H1 (cell line): ENCODE data around the gene SEMA3A. TPM values are rescaled to one million over a fixed set of nuclear protein-coding genes. Genes with fewer than 3 reads are reported as not detected.

Experiments used
- CTCF ChIA-PET: fragments of 300-600 bp; sonication (Branson Sonifier 250); formaldehyde crosslinking; loops from one replicate; lab custom pipeline; 2021; ENCODE audit not compliant: partially characterized antibody; lab: Charles Lee
- POLR2A ChIA-PET: fragments of 300-600 bp; sonication (Branson Sonifier 250); formaldehyde crosslinking; loops from one replicate; lab custom pipeline; 2021; ENCODE audit warnings: inconsistent platforms; ENCODE audit not compliant: partially characterized antibody; lab: Charles Lee
- DNase-seq, 2 experiments: peaks; one replicate each; pipeline versions ENCODE4 v3.0.0 to v3.0.0-alpha.2; 2010 to 2022; ENCODE audit warnings: low spot score in 2 of 2, low read depth in 1 of 2, mixed read lengths in 1 of 2
- FAIRE-seq: peaks from 2 replicates; lab custom pipeline; 2011; peaks lifted over from hg19 to GRCh38; lab: Jason Lieb, UNC
- H2AFZ ChIP-seq: 2 replicates; pipeline ENCODE4 v1.8.1; 2012; ENCODE audit warnings: low read length, inconsistent platforms
- H2AK5ac ChIP-seq: 2 replicates; pipeline ENCODE4 v1.6.1; 2013; ENCODE audit warnings: low read depth, low read length
- H2BK120ac ChIP-seq: replicated peaks from 2 replicates; pipeline ENCODE3; 2013; ENCODE audit warnings: low read depth, low read length, inconsistent platforms
- H2BK12ac ChIP-seq: 2 replicates; pipeline ENCODE4 v1.6.1; 2013; ENCODE audit warnings: low read depth, low read length
- H2BK15ac ChIP-seq: 2 replicates; pipeline ENCODE4 v1.6.1; 2013; ENCODE audit warnings: low read length
- H2BK20ac ChIP-seq: 2 replicates; pipeline ENCODE4 v1.6.1; 2013; ENCODE audit warnings: low read length
- H2BK5ac ChIP-seq: 2 replicates; pipeline ENCODE4 v1.6.1; 2013; ENCODE audit warnings: low read depth, low read length
- H3K14ac ChIP-seq: 2 replicates; pipeline ENCODE4 v1.6.1; 2013; ENCODE audit warnings: inconsistent platforms; ENCODE audit not compliant: insufficient read length
- H3K18ac ChIP-seq: 2 replicates; pipeline ENCODE4 v1.6.1; 2013; ENCODE audit warnings: low read length; ENCODE audit errors: extremely low read depth
- H3K23ac ChIP-seq: 2 replicates; pipeline ENCODE4 v1.6.1; 2013; ENCODE audit warnings: inconsistent platforms; ENCODE audit not compliant: insufficient read length
- H3K23me2 ChIP-seq: 2 replicates; pipeline ENCODE4 v1.6.1; 2013; ENCODE audit warnings: low read depth, low read length
- H3K27ac ChIP-seq: 2 replicates; pipeline ENCODE4 v1.6.1; 2011; ENCODE audit warnings: low read depth, low read length, inconsistent platforms
- H3K27me3 ChIP-seq, 4 experiments: replicated peaks in 1 of 4; 1 replicate in 1 of 4; 2 replicates in 3 of 4; pipeline versions ENCODE4 v1.6.1 to v1.8.1; 2011 to 2013; ENCODE audit warnings: low read length in 3 of 4, mild to moderate bottlenecking in 3 of 4, inconsistent platforms in 2 of 4, mixed read lengths in 2 of 4, moderate library complexity in 1 of 4; ENCODE audit not compliant: control insufficient read depth in 3 of 4, insufficient read depth in 3 of 4; ENCODE audit errors: extremely low read depth in 1 of 4
- H3K36me3 ChIP-seq, 4 experiments: 2 replicates each; pipeline versions ENCODE4 v1.6.1 to v1.8.1; 2011 to 2013; ENCODE audit warnings: mild to moderate bottlenecking in 4 of 4, low read length in 3 of 4, moderate library complexity in 2 of 4, control low read depth in 1 of 4, inconsistent platforms in 1 of 4; ENCODE audit not compliant: insufficient read depth in 4 of 4, control insufficient read depth in 2 of 4
- H3K4ac ChIP-seq: replicated peaks from 2 replicates; pipeline ENCODE3; 2013; ENCODE audit warnings: low read length, low read depth, mixed read lengths, inconsistent platforms; ENCODE audit not compliant: insufficient read length
- H3K4me1 ChIP-seq, 4 experiments: replicated peaks in 1 of 4; 1 replicate in 1 of 4; 2 replicates in 3 of 4; pipeline versions ENCODE4 v1.6.1 to v1.8.1; 2011 to 2013; ENCODE audit warnings: low read length in 3 of 4, inconsistent platforms in 2 of 4, mixed read lengths in 1 of 4; ENCODE audit not compliant: insufficient read depth in 4 of 4, control insufficient read depth in 3 of 4
- H3K4me2 ChIP-seq, 2 experiments: 2 replicates each; pipeline versions ENCODE4 v1.6.1 to v1.8.1; 2011 to 2013; ENCODE audit warnings: low read depth in 2 of 2, low read length in 2 of 2, control low read depth in 1 of 2, inconsistent platforms in 1 of 2, mild to moderate bottlenecking in 1 of 2; ENCODE audit not compliant: insufficient read depth in 1 of 2
- H3K4me3 ChIP-seq, 4 experiments: fragments of 200-600, 300-600 bp in 1 of 4; sonication (generic), shearing (Covaris generic), sonication (Bioruptor Twin) in 1 of 4; 2 replicates each; pipeline versions ENCODE4 v1.5.1 to v1.8.1; 2011 to 2016; ENCODE audit warnings: low read length in 4 of 4, low read depth in 3 of 4, control low read depth in 2 of 4, inconsistent platforms in 2 of 4, mild to moderate bottlenecking in 2 of 4, mixed read lengths in 1 of 4, moderate library complexity in 1 of 4; ENCODE audit not compliant: insufficient read depth in 2 of 4; ENCODE audit errors: extremely low read depth in 1 of 4
- H3K56ac ChIP-seq: replicated peaks from 2 replicates; pipeline ENCODE3; 2013; ENCODE audit warnings: low read depth, mild to moderate bottlenecking, mixed read lengths, low read length, inconsistent platforms; ENCODE audit not compliant: insufficient read length
- H3K79me1 ChIP-seq: 2 replicates; pipeline ENCODE4 v1.6.1; 2013; ENCODE audit warnings: low read depth, low read length, control low read depth
- H3K79me2 ChIP-seq, 2 experiments: 2 replicates each; pipeline versions ENCODE4 v1.6.1 to v1.8.1; 2012 to 2013; ENCODE audit warnings: low read length in 2 of 2, mild to moderate bottlenecking in 2 of 2, inconsistent platforms in 1 of 2; ENCODE audit not compliant: insufficient read depth in 2 of 2, control insufficient read depth in 1 of 2
- H3K9ac ChIP-seq, 4 experiments: replicated peaks in 1 of 4; 1 replicate in 1 of 4; 2 replicates in 3 of 4; pipeline versions ENCODE4 v1.6.1 to v1.8.1; 2011 to 2013; ENCODE audit warnings: low read depth in 3 of 4, low read length in 3 of 4, control low read depth in 2 of 4, mild to moderate bottlenecking in 2 of 4, moderate library complexity in 2 of 4, inconsistent platforms in 1 of 4; ENCODE audit errors: extremely low read depth in 1 of 4
- H3K9me3 ChIP-seq, 2 experiments: 2 replicates each; pipeline versions ENCODE4 v1.6.1 to v1.8.1; 2012 to 2013; ENCODE audit warnings: mild to moderate bottlenecking in 2 of 2, moderate library complexity in 2 of 2, control low read depth in 1 of 2, inconsistent platforms in 1 of 2, low read depth in 1 of 2, low read length in 1 of 2, mixed read lengths in 1 of 2; ENCODE audit not compliant: insufficient read depth in 2 of 2
- H4K20me1 ChIP-seq, 2 experiments: replicated peaks in 1 of 2; 2 replicates each; pipeline versions ENCODE3 to v1.8.1; 2011 to 2013; ENCODE audit warnings: inconsistent platforms in 2 of 2, low read length in 2 of 2, mild to moderate bottlenecking in 1 of 2; ENCODE audit not compliant: insufficient read depth in 2 of 2, control insufficient read depth in 1 of 2
- H4K5ac ChIP-seq: 2 replicates; pipeline ENCODE4 v1.6.1; 2013; ENCODE audit warnings: low read length, low read depth, mixed read lengths, inconsistent platforms; ENCODE audit not compliant: insufficient read length
- H4K8ac ChIP-seq: 2 replicates; pipeline ENCODE4 v1.8.0; 2013; ENCODE audit warnings: mild to moderate bottlenecking, moderate library complexity, low read length, inconsistent platforms; ENCODE audit not compliant: insufficient read depth; ENCODE audit errors: extremely low read depth
- H4K91ac ChIP-seq: replicated peaks from 2 replicates; pipeline ENCODE3; 2013; ENCODE audit warnings: low read length, mixed read lengths, inconsistent platforms; ENCODE audit not compliant: insufficient read length
- CREB1 ChIP-seq: IDR thresholded peaks from 2 replicates; pipeline ENCODE4 v1.6.1; 2012; ENCODE audit warnings: inconsistent platforms
- MAFK ChIP-seq: IDR thresholded peaks from 2 replicates; pipeline ENCODE4 v1.6.1; 2012; ENCODE audit warnings: low read depth, mild to moderate bottlenecking, improper control_type of control experiment, low read length
- WGBS, 2 experiments: shearing (Covaris generic) in 1 of 2; methylation state at CpG; one replicate each; pipeline versions ENCODE4 v1.1.6 to v1.1.7; 2013 to 2015; ENCODE audit warnings: low lambda C conversion rate in 2 of 2, mixed read lengths in 2 of 2, inconsistent platforms in 1 of 2, low coverage in 1 of 2, missing lambda C conversion rate in 1 of 2; ENCODE audit not compliant: insufficient replicate concordance in 2 of 2, insufficient coverage in 1 of 2, insufficient read length in 1 of 2; ENCODE audit errors: extremely low coverage in 1 of 2, missing lambda C conversion rate in 1 of 2; 5-methylcytosine and 5-hydroxymethylcytosine counted together
- polyA plus RNA-seq, 7 experiments: library from polyadenylated mRNA; depleted of rRNA in 3 of 7; stranded (reverse) in 5 of 7; unstranded in 2 of 7; fragments of >200 nt in 5 of 7; fragments of 200-250 nt in 2 of 7; gene quantifications; 1 replicate in 5 of 7; 2 replicates in 1 of 7; 4 replicates in 1 of 7; pipeline versions ENCODE4 v1.2.1 to v1.2.3, GENCODE V29; 2011 to 2013; ENCODE audit warnings: missing spikeins in 2 of 7, mixed read lengths in 2 of 7
- total RNA-seq: library from RNA; stranded (reverse); fragmentation: NEBNext Ultra II Directional; extraction: Animal tissue kit (Norgen Biotek cat#: 25700); gene quantifications from 2 replicates; pipeline ENCODE4 v1.2.1, GENCODE V29; 2021

Gene SEMA3A
- total and polyA plus RNA-seq, 2 of the 8 experiments (the other 6 are each of a cell fraction or from before 2014, with no cell fraction given) = 8.1 to 45.9 TPM

GRCh38 chr7:83918142-83918541, 276.4 kb downstream of the SEMA3A start:
- Histone ChIP-seq H3K27ac (no peak overlapping the region), H3K27me3 (no peaks in the 10 kb centered on the region), H2BK12ac (no peak overlapping the region), H3K4me3 (no peak overlapping the region), H2AK5ac (no peak overlapping the region), H3K36me3 (no peaks in the 10 kb centered on the region), H2BK5ac (no peak overlapping the region), H3K56ac (no peak overlapping the region), H3K23ac (no peak overlapping the region), H3K9me3 (no peaks in the 10 kb centered on the region), H3K4me2 (no peak overlapping the region), H3K4me1 (peaks cover 0 to 5% (median 0%) of the 10 kb centered on the region in 4 experiments; a peak in 1 of 7 replicates), H4K20me1 (no peaks in the 10 kb centered on the region), H4K5ac (no peak overlapping the region), H3K23me2 (no peaks in the 10 kb centered on the region), H3K4ac (no peak overlapping the region), H2BK20ac (no peak overlapping the region), H2BK15ac (no peak overlapping the region), H3K18ac (no peak overlapping the region), H4K8ac (no peak overlapping the region), H3K9ac (no peak overlapping the region), H2AFZ (no peak overlapping the region), H2BK120ac (no peak overlapping the region), H3K79me2 (no peaks in the 10 kb centered on the region), H3K79me1 (no peaks in the 10 kb centered on the region), H4K91ac (no peak overlapping the region), H3K14ac (no peak overlapping the region)
- ChIA-PET POLR2A (no interaction called here), CTCF (no interaction called here)
- FAIRE-seq (no peak), DNase-seq (no peak)
- 73% methylated on average over 1 of the region's 1 CpG; no CpG with 5 or more reads in 1 of the 2 experiments for WGBS, 2 experiments
- TF ChIP-seq CREB1 (no peak), MAFK (no peak)
